NCI-H2029 treated with DMSO at 0.1 percent for 48 hours (cell line): Measurements from ENCODE around the gene ZNF493.

Source experiments
- DNase-seq: peaks from one replicate; lab custom pipeline; 2025; lab: John Stamatoyannopoulos, UW

ZNF493 gene

DNA sequence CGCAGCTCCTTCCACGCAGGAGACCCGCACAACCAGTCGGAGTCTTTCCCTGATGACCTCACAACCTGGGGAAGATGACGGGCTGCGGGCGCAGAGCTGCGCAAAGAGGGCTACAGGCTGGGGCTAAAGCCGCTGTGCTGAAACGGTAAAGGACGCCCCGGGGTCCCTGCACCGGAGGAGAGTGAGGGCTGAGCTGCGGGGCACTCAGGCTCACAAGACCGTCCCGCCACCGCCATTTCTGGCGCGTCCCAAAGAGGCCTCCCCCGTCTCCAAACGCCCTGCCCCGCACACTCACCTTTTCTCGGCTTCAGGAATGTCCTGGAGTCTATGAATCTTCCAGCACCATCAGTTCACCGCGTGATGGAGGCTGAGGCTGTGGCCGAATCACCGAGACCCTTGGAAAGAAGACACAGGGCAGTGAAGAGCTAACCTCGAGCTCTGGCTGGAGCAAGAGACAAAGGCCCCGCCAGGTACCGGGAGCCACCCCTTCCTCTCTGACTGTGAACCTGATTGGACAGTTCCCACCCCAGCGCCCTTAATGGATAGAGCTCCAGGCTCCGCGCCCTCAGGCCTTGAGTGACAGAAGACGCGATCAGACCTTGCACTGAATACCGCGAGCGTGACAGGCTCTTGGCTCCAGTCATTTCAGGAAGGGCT, 66.6 kb downstream of the ZNF493 start:
- peak; percentile 81 for DNase-seq

DNA sequence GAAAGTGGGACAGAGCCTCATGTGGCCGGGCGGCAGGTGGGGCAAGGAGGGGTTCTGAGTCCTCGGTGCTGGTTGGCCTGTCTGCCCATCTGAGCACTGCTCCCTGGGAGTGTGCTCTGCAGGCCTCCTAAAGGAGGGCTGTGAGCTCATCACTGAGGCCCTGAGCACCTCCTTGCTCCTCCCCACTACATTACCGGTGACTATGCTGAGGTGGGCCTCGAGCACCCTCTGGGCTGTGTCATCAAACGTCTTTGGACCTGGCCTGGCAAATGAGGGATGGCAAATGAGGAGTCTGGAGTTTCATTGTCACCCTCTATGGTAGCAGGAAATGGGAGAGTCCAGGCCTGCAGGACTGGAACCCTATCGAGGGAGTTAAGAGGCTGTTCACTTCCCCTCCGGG, 69.7 kb downstream of the ZNF493 start:
- no peak for DNase-seq

DNA sequence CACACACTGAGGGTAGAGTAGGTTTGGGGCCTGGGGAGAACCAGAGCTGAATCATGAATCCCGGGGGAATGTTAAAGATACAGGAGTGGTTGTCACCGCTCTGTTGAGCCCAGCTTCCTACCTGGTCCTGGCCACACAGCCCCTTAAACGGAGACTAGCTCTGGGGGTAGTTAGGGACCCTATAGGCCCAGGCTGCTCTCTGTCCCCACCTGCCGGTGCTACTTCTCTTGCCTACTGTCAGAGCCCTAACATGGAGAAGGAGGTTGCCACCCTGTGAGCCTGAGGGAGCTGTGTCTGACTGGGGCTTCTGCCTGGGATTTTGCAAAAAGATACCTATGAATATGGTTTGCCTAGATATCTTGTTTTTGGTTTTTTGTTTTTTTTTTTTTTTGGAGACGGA, 71.9 kb downstream of the ZNF493 start:
- no peak for DNase-seq

DNA sequence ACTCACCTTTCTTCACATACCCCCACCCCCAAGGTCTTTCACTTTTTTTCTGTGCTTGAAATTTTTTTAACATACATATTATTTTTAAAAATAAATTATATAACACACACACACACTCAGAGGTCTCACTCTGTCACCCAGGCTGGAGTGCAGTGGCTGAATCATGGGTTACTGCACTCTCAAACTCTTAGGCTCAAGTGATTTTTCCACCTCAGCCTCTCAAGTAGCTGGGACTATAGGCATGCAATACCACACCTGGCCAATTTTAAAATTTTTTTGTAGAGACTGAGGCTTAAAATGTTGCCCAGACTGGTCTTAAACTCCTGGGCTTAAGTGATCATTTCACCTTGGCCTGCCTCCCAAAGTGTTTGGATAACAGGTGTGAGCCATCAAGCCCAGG, 75.6 kb downstream of the ZNF493 start:
- DNase-seq = no peak

DNA sequence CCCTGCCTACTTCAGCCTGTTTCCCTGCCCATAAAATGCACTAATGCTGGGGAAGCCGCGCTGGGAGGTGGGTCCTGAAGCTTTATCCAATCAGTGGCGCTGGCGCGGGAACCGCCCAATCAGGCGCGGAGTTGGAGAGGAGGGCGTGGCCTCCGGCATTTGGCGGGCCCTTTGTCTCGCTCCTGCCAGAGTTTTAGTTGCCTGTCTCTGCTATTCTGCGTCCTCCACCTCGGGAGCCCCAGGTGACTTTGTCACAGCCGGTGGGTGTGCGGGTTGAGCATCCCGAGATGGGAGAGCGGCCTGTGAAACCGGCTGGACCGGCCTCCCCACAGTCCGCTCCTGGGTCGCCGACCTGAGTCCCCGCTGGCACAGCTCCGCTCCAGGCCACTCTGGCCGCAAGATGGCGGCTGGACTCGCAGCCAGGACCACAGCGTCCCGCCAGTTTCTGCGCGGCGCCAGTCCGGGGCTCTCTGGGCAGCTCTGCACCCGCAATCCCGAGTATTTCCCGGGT, 77.8 kb downstream of the ZNF493 start:
- DNase-seq = peak; percentile 64
